Coronary artery (tissue), 2 donors: ENCODE measurements around the gene MYBPHL.
A peak's percentile ranks its signal among the peaks of the same experiment; 100 is the strongest.

Experiments
- DNase-seq: peaks from one replicate; pipeline ENCODE4 v3.0.0-alpha.2; 2017; ENCODE audit warnings: low spot score
- H3K27ac ChIP-seq, 2 donors: fragments of 200-600 bp; sonication (generic); one replicate each; pipeline ENCODE4 v1.5.1; 2016 to 2019
- H3K4me3 ChIP-seq: fragments of 200-600 bp; sonication (generic); 2 replicates; pipeline ENCODE4 v1.5.1; 2016; ENCODE audit warnings: mild to moderate bottlenecking, moderate library complexity
- CTCF ChIP-seq: fragments of 200-600 bp; sonication (generic); IDR thresholded peaks from one replicate; pipeline ENCODE4 v1.5.1; 2019; ENCODE audit warnings: antibody characterized with exemption

The MYBPHL gene

GRCh38 chr1:109319114-109319513 lies 12.3 kb upstream of the MYBPHL start:
- DNase-seq, result no peak
- no peak for TF ChIP-seq CTCF
- Histone ChIP-seq H3K4me3 (no peak overlapping the region), H3K27ac (no peak overlapping the region)

GRCh38 chr1:109316506-109316905 lies 9.7 kb upstream of the MYBPHL start:
- H3K4me3 ChIP-seq, result no peak overlapping the region
- no peak for DNase-seq
- TF ChIP-seq CTCF, result no peak
- no peak overlapping the region for H3K27ac ChIP-seq

GRCh38 chr1:109315288-109315687 lies 8.5 kb upstream of the MYBPHL start:
- DNase-seq, result no peak
- Histone ChIP-seq H3K4me3 (no peak overlapping the region), H3K27ac (no peak overlapping the region)
- no peak for TF ChIP-seq CTCF

- no peak for TF ChIP-seq CTCF
- no peak overlapping the region for H3K27ac ChIP-seq
- no peak overlapping the region for H3K4me3 ChIP-seq
- DNase-seq, result no peak
Observed at GRCh38 chr1:109314795-109315194, 8.0 kb upstream of the MYBPHL start.

- no peak overlapping the region for H3K4me3 ChIP-seq
- DNase-seq, result peak; percentile 47
- no peak for TF ChIP-seq CTCF
- H3K27ac ChIP-seq, result no peak overlapping the region
Observed at GRCh38 chr1:109312978-109313775, 6.4 kb upstream of the MYBPHL start.

GRCh38 chr1:109312246-109312645 lies 5.4 kb upstream of the MYBPHL start:
- H3K27ac ChIP-seq, result no peak overlapping the region

More at GRCh38 chr1:109312246-109312645, 5.4 kb upstream of the MYBPHL start:
- no peak overlapping the region for H3K4me3 ChIP-seq
- no peak for DNase-seq
- TF ChIP-seq CTCF, result no peak
